PC-9 (cell line): ENCODE data around the gene STXBP5L. TPM values are rescaled to one million over a fixed set of nuclear protein-coding genes. Genes with fewer than 3 reads are reported as not detected.

Experiments used
- BruUV-seq: library from RNA; stranded (reverse); fragments of 400-500 nt; replicated peaks from 2 replicates; lab custom pipeline; 2021; lab: Mats Ljungman, UMichigan
- CTCF ChIA-PET: fragments of 300-600 bp; sonication (Branson Sonifier 250); formaldehyde crosslinking; loops from one replicate; lab custom pipeline; 2022; ENCODE audit warnings: antibody characterized with exemption; lab: Charles Lee
- POLR2A ChIA-PET: fragments of 300-600 bp; sonication (Branson Sonifier 250); formaldehyde crosslinking; loops from one replicate; lab custom pipeline; 2022; ENCODE audit warnings: antibody characterized with exemption; ENCODE audit not compliant: unreplicated experiment; lab: Charles Lee
- DNase-seq, 2 experiments: peaks; one replicate each; pipeline versions ENCODE4 v3.0.0 to v3.0.0-alpha.2; 2015 to 2022; ENCODE audit warnings: mixed read lengths in 1 of 2
- H2AFZ ChIP-seq: fragments of 200-600 bp; sonication (generic); 2 replicates; pipeline ENCODE4 v1.8.1; 2017; ENCODE audit warnings: antibody characterized with exemption
- H3F3A ChIP-seq: fragments of 200-600 bp; sonication (generic); 2 replicates; pipeline ENCODE4 v1.8.1; 2017; ENCODE audit warnings: antibody characterized with exemption, mild to moderate bottlenecking, low read depth; ENCODE audit not compliant: insufficient read depth
- H3K27ac ChIP-seq: fragments of 200-600 bp; sonication (generic); 2 replicates; pipeline ENCODE4 v1.6.1; 2016; ENCODE audit warnings: mixed run types
- H3K27me3 ChIP-seq: fragments of 200-600 bp; sonication (generic); 2 replicates; pipeline ENCODE4 v1.6.1; 2016; ENCODE audit warnings: low read depth, mixed run types; ENCODE audit not compliant: insufficient read depth
- H3K36me3 ChIP-seq: fragments of 200-600 bp; sonication (generic); 2 replicates; pipeline ENCODE4 v1.6.1; 2016; ENCODE audit warnings: low read depth, mixed run types
- H3K4me1 ChIP-seq: fragments of 200-600 bp; sonication (generic); replicated peaks from 2 replicates; pipeline ENCODE4 v1.6.1; 2016; ENCODE audit warnings: mixed run types; ENCODE audit not compliant: insufficient read depth
- H3K4me2 ChIP-seq: fragments of 200-600 bp; sonication (generic); 2 replicates; pipeline ENCODE4 v1.6.1; 2017; ENCODE audit warnings: mixed run types
- H3K4me3 ChIP-seq: fragments of 200-600 bp; sonication (generic); 2 replicates; pipeline ENCODE4 v1.6.1; 2016; ENCODE audit warnings: mixed run types
- H3K79me2 ChIP-seq: fragments of 200-600 bp; sonication (generic); 2 replicates; pipeline ENCODE4 v1.6.1; 2017; ENCODE audit warnings: low read depth, mixed run types
- H3K9me2 ChIP-seq: fragments of 200-600 bp; sonication (generic); 2 replicates; pipeline ENCODE4 v1.8.1; 2017; ENCODE audit warnings: mild to moderate bottlenecking; ENCODE audit not compliant: insufficient read depth
- H3K9me3 ChIP-seq: fragments of 200-600 bp; sonication (generic); 2 replicates; pipeline ENCODE4 v1.8.1; 2016; ENCODE audit warnings: low read depth; ENCODE audit not compliant: insufficient read depth
- H4K20me1 ChIP-seq: fragments of 200-600 bp; sonication (generic); 2 replicates; pipeline ENCODE4 v1.8.1; 2017; ENCODE audit not compliant: insufficient read depth
- CTCF ChIP-seq: fragments of 200-600 bp; sonication (generic); conservative IDR thresholded peaks from 2 replicates; pipeline ENCODE4 v1.6.1; 2017; ENCODE audit warnings: mixed run types, antibody characterized with exemption, mild to moderate bottlenecking, moderate library complexity
- EZH2 ChIP-seq: fragments of 200-600 bp; sonication (generic); IDR thresholded peaks from 2 replicates; pipeline ENCODE4 v1.8.0; 2017; ENCODE audit warnings: antibody characterized with exemption, low read depth
- intact Hi-C: fragments of 100-400 bp; cut with micrococcal nuclease; formaldehyde crosslinking; loops from one replicate; pipeline ENCODE4 v1.10.0; 2022; ENCODE audit not compliant: unreplicated experiment
- total RNA-seq: library from RNA; stranded (reverse); gene quantifications from 2 replicates; pipeline ENCODE4 v1.2.3, GENCODE V29; 2021

Gene STXBP5L
- total RNA-seq, 1 experiment from 2014 or later, result not detected

DNA sequence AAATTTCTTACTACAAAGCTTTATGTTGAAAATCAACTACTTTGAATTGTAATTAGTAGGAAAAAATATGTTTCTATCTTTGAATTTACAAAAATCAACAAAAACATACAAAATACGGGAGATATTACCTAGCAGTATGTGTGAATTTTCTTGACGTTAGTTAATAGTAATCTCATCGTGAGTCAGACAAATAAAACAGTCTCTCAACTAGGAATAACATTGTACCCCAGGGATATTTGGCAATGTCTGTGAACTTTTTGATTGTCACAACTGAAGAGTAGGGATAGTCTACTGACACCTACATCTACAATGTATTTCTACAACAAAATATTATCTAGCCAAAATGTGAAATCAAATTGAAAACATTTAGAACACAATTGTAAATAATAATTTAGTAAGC lies 387.4 kb downstream of the STXBP5L start:
- H3F3A ChIP-seq, result no peaks in the 10 kb centered on the region
- H3K79me2 ChIP-seq, result no peaks in the 10 kb centered on the region
- no peak overlapping the region for H3K4me2 ChIP-seq
- no peaks in the 10 kb centered on the region for H3K27me3 ChIP-seq
- no peak overlapping the region for H3K4me3 ChIP-seq
- no peak for TF ChIP-seq CTCF
- TF ChIP-seq EZH2, result no peak
- DNase-seq, result no peak
- H3K27ac ChIP-seq, result no peak overlapping the region
- intact Hi-C loops, result no loop called here
- ChIA-PET CTCF (no interaction called here), POLR2A (no interaction called here)
- no peaks in the 10 kb centered on the region for H4K20me1 ChIP-seq
- H3K9me2 ChIP-seq, result no peaks in the 10 kb centered on the region
- H3K4me1 ChIP-seq, result no peaks in the 10 kb centered on the region
- H3K9me3 ChIP-seq, result no peaks in the 10 kb centered on the region
- BruUV-seq, result no TSS peak
- no peak overlapping the region for H2AFZ ChIP-seq
- H3K36me3 ChIP-seq, result no peaks in the 10 kb centered on the region

- no peaks in the 10 kb centered on the region for H3K79me2 ChIP-seq
- H3K4me3 ChIP-seq, result no peak overlapping the region
- no peak overlapping the region for H2AFZ ChIP-seq
- TF ChIP-seq CTCF (no peak), EZH2 (no peak)
- no TSS peak for BruUV-seq
- no peaks in the 10 kb centered on the region for H3K27me3 ChIP-seq
- H3K36me3 ChIP-seq, result no peaks in the 10 kb centered on the region
- no peak overlapping the region for H3K27ac ChIP-seq
- H3K9me2 ChIP-seq, result no peaks in the 10 kb centered on the region
- no peak overlapping the region for H3K4me2 ChIP-seq
- H3K4me1 ChIP-seq, result no peaks in the 10 kb centered on the region
- H3K9me3 ChIP-seq, result no peaks in the 10 kb centered on the region
- intact Hi-C loops, result no loop called here
- H3F3A ChIP-seq, result no peaks in the 10 kb centered on the region
- no peak for DNase-seq
- ChIA-PET POLR2A (interaction anchor here (0.8 kb wide), 1 partner anchor 16 kb away, joined by 6 read pairs; no protein-coding TSS in a partner anchor), CTCF (no interaction called here)
- no peaks in the 10 kb centered on the region for H4K20me1 ChIP-seq
Observed at GRCh38 chr3:121295979-121296378, 388.0 kb downstream of the STXBP5L start.

DNA sequence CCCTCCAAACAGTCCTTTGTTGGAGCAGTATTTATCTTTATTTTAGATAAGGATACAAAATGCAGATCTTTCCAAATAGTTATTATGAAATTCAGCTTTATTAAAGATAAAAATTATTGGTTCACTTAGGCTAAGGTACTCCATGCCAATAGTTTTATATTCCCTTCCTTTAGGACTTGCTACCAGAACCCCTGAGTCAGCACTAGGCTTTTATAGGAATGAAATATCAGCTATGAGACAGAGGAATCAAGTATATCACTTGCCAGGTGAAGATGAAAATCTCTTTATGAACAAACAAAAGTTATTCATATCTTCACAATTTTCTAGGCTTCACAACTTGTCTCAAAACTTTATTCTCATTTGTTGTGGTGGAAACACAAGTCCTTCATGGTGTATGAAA lies 416.3 kb downstream of the STXBP5L start:
- no peak overlapping the region for H2AFZ ChIP-seq
- H3K4me2 ChIP-seq, result no peak overlapping the region
- POLR2A ChIA-PET, result no interaction called here
- H3K27me3 ChIP-seq, result no peaks in the 10 kb centered on the region
- H3K4me3 ChIP-seq, result no peak overlapping the region
- CTCF ChIA-PET, result no interaction called here
- H3K36me3 ChIP-seq, result no peaks in the 10 kb centered on the region
- no peaks in the 10 kb centered on the region for H3F3A ChIP-seq
- H3K4me1 ChIP-seq, result no peaks in the 10 kb centered on the region
- intact Hi-C loops, result no loop called here
- H3K9me3 ChIP-seq, result no peaks in the 10 kb centered on the region
- BruUV-seq, result no TSS peak
- H3K9me2 ChIP-seq, result no peaks in the 10 kb centered on the region
- H4K20me1 ChIP-seq, result no peaks in the 10 kb centered on the region
- no peak for DNase-seq
- TF ChIP-seq CTCF, result no peak
- no peak overlapping the region for H3K27ac ChIP-seq
- H3K79me2 ChIP-seq, result no peaks in the 10 kb centered on the region
